ENCODE data around the gene BCL7C.
A peak's percentile ranks its signal among the peaks of the same experiment; 100 is the strongest.

Gene BCL7C

GRCh38 chr16:30902029-30902972, 8.4 kb upstream of the BCL7C start:
- Histone ChIP-seq H3K4me3 (ENCODE audit: low read length) (peak overlapping the region; percentile 67), H3K4me1 (ENCODE audit: insufficient read depth, low read length) (peaks cover 9% of the 10 kb centered on the region; the same call in 1 of the 2 replicates), H3K36me3 (ENCODE audit: insufficient read depth, low read length) (no peaks in the 10 kb centered on the region), H3K9ac (ENCODE audit: low read depth, low read length) (peak overlapping the region; percentile 88), H3K27ac (ENCODE audit: low read depth, low read length) (peak overlapping the region; percentile 55), H3K9me3 (ENCODE audit: insufficient read depth, low read depth, low read length) (no peaks in the 10 kb centered on the region), H3K27me3 (ENCODE audit: insufficient read depth, low read length) (peaks cover 26% of the 10 kb centered on the region)
- 10% methylated on average over 99 of the region's 99 CpGs for WGBS

DNA sequence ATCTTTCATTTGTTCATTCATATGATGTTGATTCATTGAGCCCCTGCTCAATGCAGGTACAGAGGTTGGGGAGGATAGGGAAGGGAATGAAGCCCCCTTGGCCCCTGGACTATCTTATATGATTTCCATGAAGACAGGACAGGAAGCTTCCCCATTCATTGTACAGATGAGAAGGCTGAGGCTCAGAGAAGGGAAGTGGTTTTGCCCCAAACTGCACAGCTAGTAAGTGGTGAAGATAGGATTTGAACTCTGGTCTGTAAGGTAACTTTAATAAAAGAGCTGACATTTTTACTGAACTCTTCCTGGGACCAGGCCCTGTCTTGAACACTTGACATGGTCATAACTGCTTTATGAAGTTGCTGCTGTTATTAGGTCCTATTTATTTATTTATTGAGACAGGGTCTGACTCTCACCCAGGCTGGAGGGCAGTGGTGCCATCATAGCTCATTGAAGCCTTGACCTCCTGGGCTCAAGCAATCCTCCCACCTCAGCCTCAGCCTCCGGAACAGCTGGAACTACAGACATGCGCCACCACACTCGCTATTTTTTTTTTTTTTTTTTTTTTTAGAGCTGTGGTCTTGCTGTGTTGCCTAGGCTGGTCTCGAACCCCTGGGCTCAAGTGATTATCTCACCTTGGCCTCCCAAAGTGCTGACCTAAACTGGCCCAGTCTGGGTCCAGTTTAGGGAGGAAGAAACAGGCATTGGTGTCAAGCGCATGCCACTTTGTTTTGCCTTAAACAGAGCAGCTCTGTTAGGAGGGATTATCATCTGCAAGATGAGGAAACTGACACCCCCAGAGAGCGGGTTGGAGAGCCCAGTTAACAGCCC, 7.5 kb upstream of the BCL7C start:
- Histone ChIP-seq H3K4me1 (ENCODE audit: insufficient read depth, low read length) (peaks cover 9% of the 10 kb centered on the region; the same call in 1 of the 2 replicates), H3K27ac (ENCODE audit: low read depth, low read length) (no peak overlapping the region), H3K9ac (ENCODE audit: low read depth, low read length) (peak overlapping the region; percentile 88; the same call in 1 of the 2 replicates), H3K4me3 (ENCODE audit: low read length) (peak overlapping the region; percentile 67), H3K27me3 (ENCODE audit: insufficient read depth, low read length) (peaks cover 26% of the 10 kb centered on the region), H3K9me3 (ENCODE audit: insufficient read depth, low read depth, low read length) (no peaks in the 10 kb centered on the region), H3K36me3 (ENCODE audit: insufficient read depth, low read length) (no peaks in the 10 kb centered on the region)
- WGBS = 44% methylated on average over 4 of the region's 6 CpGs

- Histone ChIP-seq H3K9ac (ENCODE audit: low read depth, low read length) (no peak overlapping the region), H3K27ac (ENCODE audit: low read depth, low read length) (no peak overlapping the region), H3K4me1 (ENCODE audit: insufficient read depth, low read length) (peaks cover 11% of the 10 kb centered on the region; the same call in 1 of the 2 replicates), H3K36me3 (ENCODE audit: insufficient read depth, low read length) (no peaks in the 10 kb centered on the region), H3K27me3 (ENCODE audit: insufficient read depth, low read length) (peaks cover 26% of the 10 kb centered on the region), H3K9me3 (ENCODE audit: insufficient read depth, low read depth, low read length) (no peaks in the 10 kb centered on the region), H3K4me3 (ENCODE audit: low read length) (no peak overlapping the region)
- WGBS = 94% methylated on average over 5 of the region's 5 CpGs
These were observed 6.7 kb upstream of the BCL7C start for GRCh38 chr16:30900588-30900987.

GRCh38 chr16:30899794-30900193, 5.9 kb upstream of the BCL7C start:
- Histone ChIP-seq H3K4me3 (ENCODE audit: low read length) (no peak overlapping the region), H3K27ac (ENCODE audit: low read depth, low read length) (no peak overlapping the region), H3K9ac (ENCODE audit: low read depth, low read length) (no peak overlapping the region), H3K36me3 (ENCODE audit: insufficient read depth, low read length) (no peaks in the 10 kb centered on the region), H3K9me3 (ENCODE audit: insufficient read depth, low read depth, low read length) (no peaks in the 10 kb centered on the region), H3K27me3 (ENCODE audit: insufficient read depth, low read length) (peaks cover 31% of the 10 kb centered on the region), H3K4me1 (ENCODE audit: insufficient read depth, low read length) (peaks cover 13% of the 10 kb centered on the region; the same call in 1 of the 2 replicates)
- WGBS = 98% methylated on average over 2 of the region's 2 CpGs

DNA sequence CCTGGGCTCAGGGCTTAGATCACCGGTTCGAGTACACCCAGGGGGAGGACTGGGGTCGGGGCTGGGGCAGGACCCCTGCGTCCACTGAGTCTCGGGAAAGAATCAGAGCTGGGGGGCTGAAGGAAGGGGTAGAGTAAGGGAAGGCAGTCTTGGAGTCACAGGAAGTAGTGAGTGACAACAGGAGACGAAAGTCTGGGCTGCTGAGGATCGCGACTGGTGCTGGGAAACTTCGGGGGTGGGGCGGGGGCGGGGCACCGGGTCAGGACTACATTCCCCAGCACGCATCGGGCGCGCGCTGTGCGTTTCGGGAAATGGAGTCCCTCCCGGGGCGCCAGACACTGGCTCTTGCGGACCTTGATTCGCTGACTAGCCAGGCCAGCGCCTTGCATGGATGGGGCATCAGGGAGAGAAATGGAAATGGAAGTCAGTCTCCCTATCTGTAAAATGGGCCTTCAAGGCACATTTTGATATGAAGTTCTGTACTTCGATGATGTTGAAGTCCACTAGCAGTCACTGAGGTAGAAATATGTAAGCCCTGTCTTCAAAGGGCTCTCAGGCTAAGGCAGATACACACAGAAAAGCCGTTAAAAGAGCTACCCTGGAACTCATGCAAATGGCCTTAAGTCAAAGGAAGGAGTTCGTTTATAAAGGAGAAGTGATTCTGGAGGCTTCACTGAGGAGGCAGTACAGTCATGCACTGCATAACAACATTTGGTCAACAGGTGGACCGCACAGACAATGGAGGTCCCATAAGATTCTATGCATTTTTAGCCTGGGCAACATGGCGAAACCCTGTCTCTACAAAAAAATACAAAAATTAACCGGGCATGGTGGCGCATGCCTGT, 3.2 kb upstream of the BCL7C start:
- H3K9me3 ChIP-seq (ENCODE audit: insufficient read depth, low read depth, low read length) = no peaks in the 10 kb centered on the region
- 20% methylated on average over 31 of the region's 31 CpGs for WGBS
- H3K36me3 ChIP-seq (ENCODE audit: insufficient read depth, low read length) = no peaks in the 10 kb centered on the region
- peaks cover 15% of the 10 kb centered on the region; the same call in 1 of the 2 replicates for H3K4me1 ChIP-seq (ENCODE audit: insufficient read depth, low read length)
- peaks cover 38% of the 10 kb centered on the region for H3K27me3 ChIP-seq (ENCODE audit: insufficient read depth, low read length)
- peak overlapping the region; percentile 81 for H3K4me3 ChIP-seq (ENCODE audit: low read length)
- peak overlapping the region; percentile 90 for H3K27ac ChIP-seq (ENCODE audit: low read depth, low read length)
- H3K9ac ChIP-seq (ENCODE audit: low read depth, low read length) = peak overlapping the region; percentile 69

GRCh38 chr16:30896261-30896888, 2.5 kb upstream of the BCL7C start, which contains the start of gene CTF1:
TSS of gene CTF1 (plus strand) at chr16:30896614. CDS start at chr16:30896644, 30 bp downstream.
- Histone ChIP-seq H3K4me1 (ENCODE audit: insufficient read depth, low read length) (peaks cover 15% of the 10 kb centered on the region; the same call in 1 of the 2 replicates), H3K36me3 (ENCODE audit: insufficient read depth, low read length) (0 out of 2 replicates have a peak, but pooled peaks cover under 1% of the 10 kb centered on the region), H3K4me3 (ENCODE audit: low read length) (peak within 1 kb of the TSS; percentile 81), H3K9ac (ENCODE audit: low read depth, low read length) (peak within 1 kb of the TSS; percentile 69), H3K27me3 (ENCODE audit: insufficient read depth, low read length) (peaks cover 33% of the 10 kb centered on the region), H3K9me3 (ENCODE audit: insufficient read depth, low read depth, low read length) (no peaks in the 10 kb centered on the region), H3K27ac (ENCODE audit: low read depth, low read length) (peak within 1 kb of the TSS; percentile 90)
- WGBS = 1% methylated on average over 27 of the region's 31 CpGs

GRCh38 chr16:30895627-30896260, 1.9 kb upstream of the BCL7C start:
- H3K9me3 ChIP-seq (ENCODE audit: insufficient read depth, low read depth, low read length) = no peaks in the 10 kb centered on the region
- peak overlapping the region; percentile 90 for H3K27ac ChIP-seq (ENCODE audit: low read depth, low read length)
- H3K9ac ChIP-seq (ENCODE audit: low read depth, low read length) = peak overlapping the region; percentile 69
- H3K4me1 ChIP-seq (ENCODE audit: insufficient read depth, low read length) = peaks cover 15% of the 10 kb centered on the region; the same call in 1 of the 2 replicates
- H3K36me3 ChIP-seq (ENCODE audit: insufficient read depth, low read length) = 0 out of 2 replicates have a peak, but pooled peaks cover 2% of the 10 kb centered on the region
- peak overlapping the region; percentile 81 for H3K4me3 ChIP-seq (ENCODE audit: low read length)
- peaks cover 27% of the 10 kb centered on the region for H3K27me3 ChIP-seq (ENCODE audit: insufficient read depth, low read length)
- 65% methylated on average over 32 of the region's 32 CpGs for WGBS

GRCh38 chr16:30894540-30895368, 877 bp upstream of the BCL7C start:
- H3K9ac ChIP-seq (ENCODE audit: low read depth, low read length) = peak overlapping the region; percentile 67
- H3K27ac ChIP-seq (ENCODE audit: low read depth, low read length) = no peak overlapping the region; the same call in 1 of the 2 replicates
- 59% methylated on average over 16 of the region's 16 CpGs for WGBS
- peak overlapping the region; percentile 94 for H3K4me3 ChIP-seq (ENCODE audit: low read length)
- H3K4me1 ChIP-seq (ENCODE audit: insufficient read depth, low read length) = peaks cover 15% of the 10 kb centered on the region; the same call in 1 of the 2 replicates
- 0 out of 2 replicates have a peak, but pooled peaks cover 4% of the 10 kb centered on the region for H3K36me3 ChIP-seq (ENCODE audit: insufficient read depth, low read length)
- H3K27me3 ChIP-seq (ENCODE audit: insufficient read depth, low read length) = peaks cover 20% of the 10 kb centered on the region
- H3K9me3 ChIP-seq (ENCODE audit: insufficient read depth, low read depth, low read length) = no peaks in the 10 kb centered on the region

GRCh38 chr16:30893417-30893743, 497 bp downstream of the BCL7C start:
- peak overlapping the region; percentile 94 for H3K4me3 ChIP-seq (ENCODE audit: low read length)
- peaks cover 15% of the 10 kb centered on the region; the same call in 1 of the 2 replicates for H3K36me3 ChIP-seq (ENCODE audit: insufficient read depth, low read length)
- no peak overlapping the region for H3K27ac ChIP-seq (ENCODE audit: low read depth, low read length)
- H3K9ac ChIP-seq (ENCODE audit: low read depth, low read length) = peak overlapping the region; percentile 89
- H3K27me3 ChIP-seq (ENCODE audit: insufficient read depth, low read length) = peaks cover 13% of the 10 kb centered on the region
- WGBS = 7% methylated on average over 11 of the region's 11 CpGs
- H3K4me1 ChIP-seq (ENCODE audit: insufficient read depth, low read length) = peaks cover 15% of the 10 kb centered on the region; the same call in 1 of the 2 replicates
- H3K9me3 ChIP-seq (ENCODE audit: insufficient read depth, low read depth, low read length) = no peaks in the 10 kb centered on the region
